ENCODE data around the gene RDH12.

DNA sequence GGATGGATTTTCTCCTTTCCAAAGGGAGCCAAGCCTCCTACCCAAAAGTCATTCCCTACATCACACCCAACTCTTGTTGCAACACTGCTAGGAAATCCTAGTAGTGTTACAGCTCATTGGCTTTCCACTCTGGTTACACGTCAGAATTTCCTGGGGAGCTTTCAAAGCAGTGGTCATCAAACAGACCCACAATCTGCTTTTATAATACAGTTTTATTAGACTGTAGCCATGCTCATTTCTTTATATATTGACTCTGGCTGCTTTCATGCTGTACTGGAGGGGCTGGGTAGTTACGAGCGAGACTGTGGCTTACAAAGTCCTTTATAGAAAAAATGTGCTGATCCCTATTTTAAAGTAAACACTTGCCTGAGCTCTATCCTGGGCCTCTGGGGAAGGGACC lies 80.4 kb downstream of the RDH12 start:
- TF ChIP-seq, protein P1, sequence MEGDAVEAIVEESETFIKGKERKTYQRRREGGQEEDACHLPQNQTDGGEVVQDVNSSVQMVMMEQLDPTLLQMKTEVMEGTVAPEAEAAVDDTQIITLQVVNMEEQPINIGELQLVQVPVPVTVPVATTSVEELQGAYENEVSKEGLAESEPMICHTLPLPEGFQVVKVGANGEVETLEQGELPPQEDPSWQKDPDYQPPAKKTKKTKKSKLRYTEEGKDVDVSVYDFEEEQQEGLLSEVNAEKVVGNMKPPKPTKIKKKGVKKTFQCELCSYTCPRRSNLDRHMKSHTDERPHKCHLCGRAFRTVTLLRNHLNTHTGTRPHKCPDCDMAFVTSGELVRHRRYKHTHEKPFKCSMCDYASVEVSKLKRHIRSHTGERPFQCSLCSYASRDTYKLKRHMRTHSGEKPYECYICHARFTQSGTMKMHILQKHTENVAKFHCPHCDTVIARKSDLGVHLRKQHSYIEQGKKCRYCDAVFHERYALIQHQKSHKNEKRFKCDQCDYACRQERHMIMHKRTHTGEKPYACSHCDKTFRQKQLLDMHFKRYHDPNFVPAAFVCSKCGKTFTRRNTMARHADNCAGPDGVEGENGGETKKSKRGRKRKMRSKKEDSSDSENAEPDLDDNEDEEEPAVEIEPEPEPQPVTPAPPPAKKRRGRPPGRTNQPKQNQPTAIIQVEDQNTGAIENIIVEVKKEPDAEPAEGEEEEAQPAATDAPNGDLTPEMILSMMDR (IDR thresholded peaks at IDR 0.05; ENCODE audit: insufficient read depth, low read depth, low read length) = no peak
- TF ChIP-seq EZH2 (IDR thresholded peaks at IDR 0.05; ENCODE audit: insufficient read depth, low read length) = no peak
